HG03097 (cell line): ENCODE measurements around the gene TPRX1.

Source experiments
- ATAC-seq: cut with Tn5 transposase; IDR thresholded peaks from one replicate; pipeline ENCODE4 v1.9.1; 2021; ENCODE audit not compliant: unreplicated experiment, low FRiP score

TPRX1 gene

GRCh38 chr19:47752440-47753211, 51.7 kb downstream of the TPRX1 start:
- no peak for ATAC-seq
